Omental fat pad (tissue), 4 donors: Measurements from ENCODE around the gene MGAT2. TPM values are rescaled to one million over a fixed set of nuclear protein-coding genes. Genes with fewer than 3 reads are reported as not detected.

ENCODE experiments used
- ATAC-seq: fragments of 150-250 bp; one replicate; pipeline ENCODE4 v1.9.1; 2016; ENCODE audit warnings: mild to moderate bottlenecking, moderate library complexity; ENCODE audit not compliant: low FRiP score
- DNase-seq: peaks from one replicate; pipeline ENCODE4 v3.0.0-alpha.2; 2019; ENCODE audit warnings: low spot score
- CTCF ChIP-seq, 3 donors: fragments of 450-650 bp; IDR thresholded peaks; one replicate each; pipeline ENCODE4 v1.5.1; 2016 to 2017; ENCODE audit warnings: antibody characterized with exemption in 3 of 3, mild to moderate bottlenecking in 3 of 3, moderate library complexity in 2 of 3
- total RNA-seq, 4 donors: library from RNA; depleted of rRNA; stranded (reverse); fragments of >200 nt; gene quantifications; one replicate each; pipeline ENCODE4 v1.1.0, GENCODE V29; 2016

Gene MGAT2
- total RNA-seq, 4 donors from 2014 or later = 32.3 to 70.6 (median 36.5) TPM

- TF ChIP-seq CTCF (IDR thresholded peaks at IDR 0.05) = no peak
These were observed 26.1 kb upstream of the MGAT2 start for GRCh38 chr14:49594347-49595091.

GRCh38 chr14:49598189-49598484 lies 22.5 kb upstream of the MGAT2 start:
- no peak for TF ChIP-seq CTCF (IDR thresholded peaks at IDR 0.05)
- DNase-seq (no peak), ATAC-seq (peak; percentile 18)

More at GRCh38 chr14:49594347-49595091, 26.1 kb upstream of the MGAT2 start:
- ATAC-seq (no peak), DNase-seq (no peak)

GRCh38 chr14:49598485-49599300 lies 21.9 kb upstream of the MGAT2 start, which contains the start of gene LRR1:
Gene LRR1 (plus strand): TSS chr14:49598940. CDS start chr14:49599021, 81 bp downstream.
- no peak for TF ChIP-seq CTCF (IDR thresholded peaks at IDR 0.05)
- DNase-seq (peak; percentile 64), ATAC-seq (peak; percentile 83)

GRCh38 chr14:49607583-49607982 lies 13.0 kb upstream of the MGAT2 start:
- ATAC-seq (no peak), DNase-seq (no peak)
- TF ChIP-seq CTCF (IDR thresholded peaks at IDR 0.05) = no peak

GRCh38 chr14:49612251-49612650 lies 8.3 kb upstream of the MGAT2 start:
- no peak for DNase-seq
- ATAC-seq = no peak
- no peak for TF ChIP-seq CTCF (IDR thresholded peaks at IDR 0.05)

- DNase-seq (no peak), ATAC-seq (no peak)
- no peak for TF ChIP-seq CTCF (IDR thresholded peaks at IDR 0.05)
These were observed 7.9 kb upstream of the MGAT2 start for GRCh38 chr14:49612671-49613070.
